ENCODE measurements around the gene SPARC. TPM values are rescaled to one million over a fixed set of nuclear protein-coding genes. Genes with fewer than 3 reads are reported as not detected.
A peak's percentile ranks its signal among the peaks of the same experiment; 100 is the strongest.
"Not testable (repeated sequence)": the region's sequence is repeated elsewhere in the genome, so short reads cannot be mapped to it uniquely, and the experiment has no call there.

Gene SPARC
- 1,000 to 10,000 TPM; 2,008 to 2,551 (median 2,286) TPM for polyA plus RNA-seq (ENCODE audit: insufficient read length in 4 of 4)

- DNase-seq (ENCODE audit: low read depth in 4 of 4, low spot score in 2 of 4) = peak in 1 of 4 donors; percentile 85
These were observed at the start of gene SPARC for GRCh38 chr5:151686674-151687407. Gene SPARC, minus strand, starts transcription at chr5:151686915. Its CDS starts 10,727 bp downstream, at chr5:151676188.

GRCh38 chr5:151735646-151736045 lies 48.9 kb upstream of the SPARC start:
- no peak for DNase-seq (ENCODE audit: low read depth in 4 of 4, low spot score in 2 of 4)

- no peak for DNase-seq (ENCODE audit: low read depth in 4 of 4, low spot score in 2 of 4)
These were observed 47.3 kb upstream of the SPARC start for GRCh38 chr5:151734064-151734408.

- DNase-seq (ENCODE audit: low read depth in 4 of 4, low spot score in 2 of 4) = no peak
These were observed 46.8 kb upstream of the SPARC start for GRCh38 chr5:151733358-151734063.

GRCh38 chr5:151730381-151730780 lies 43.7 kb upstream of the SPARC start:
- no peak for DNase-seq (ENCODE audit: low read depth in 4 of 4, low spot score in 2 of 4)

GRCh38 chr5:151729597-151729996 lies 42.9 kb upstream of the SPARC start:
- DNase-seq (ENCODE audit: low read depth in 4 of 4, low spot score in 2 of 4) = not testable (repeated sequence)

GRCh38 chr5:151724360-151724759 lies 37.6 kb upstream of the SPARC start:
- no peak for DNase-seq (ENCODE audit: low read depth in 4 of 4, low spot score in 2 of 4)

- no peak for DNase-seq (ENCODE audit: low read depth in 4 of 4, low spot score in 2 of 4)
These were observed 35.8 kb upstream of the SPARC start for GRCh38 chr5:151722546-151722945.

- DNase-seq (ENCODE audit: low read depth in 4 of 4, low spot score in 2 of 4) = no peak
These were observed 35.2 kb upstream of the SPARC start for GRCh38 chr5:151721812-151722391.

GRCh38 chr5:151721087-151721646 lies 34.5 kb upstream of the SPARC start:
- DNase-seq (ENCODE audit: low read depth in 4 of 4, low spot score in 2 of 4) = no peak

GRCh38 chr5:151720215-151720614 lies 33.5 kb upstream of the SPARC start:
- DNase-seq (ENCODE audit: low read depth in 4 of 4, low spot score in 2 of 4) = no peak

GRCh38 chr5:151719228-151720000 lies 32.7 kb upstream of the SPARC start:
- DNase-seq (ENCODE audit: low read depth in 4 of 4, low spot score in 2 of 4) = no peak

- no peak for DNase-seq (ENCODE audit: low read depth in 4 of 4, low spot score in 2 of 4)
These were observed 31.9 kb upstream of the SPARC start for GRCh38 chr5:151718646-151719045.

- no peak for DNase-seq (ENCODE audit: low read depth in 4 of 4, low spot score in 2 of 4)
These were observed 31.4 kb upstream of the SPARC start for GRCh38 chr5:151718153-151718552.

- no peak for DNase-seq (ENCODE audit: low read depth in 4 of 4, low spot score in 2 of 4)
These were observed 30.7 kb upstream of the SPARC start for GRCh38 chr5:151717416-151717815.

GRCh38 chr5:151709109-151709735 lies 22.5 kb upstream of the SPARC start:
- DNase-seq (ENCODE audit: low read depth in 4 of 4, low spot score in 2 of 4) = no peak

- DNase-seq (ENCODE audit: low read depth in 4 of 4, low spot score in 2 of 4) = no peak
These were observed 21.4 kb upstream of the SPARC start for GRCh38 chr5:151708126-151708525.

GRCh38 chr5:151707567-151707966 lies 20.9 kb upstream of the SPARC start:
- DNase-seq (ENCODE audit: low read depth in 4 of 4, low spot score in 2 of 4) = no peak

- no peak for DNase-seq (ENCODE audit: low read depth in 4 of 4, low spot score in 2 of 4)
These were observed 20.2 kb upstream of the SPARC start for GRCh38 chr5:151706906-151707305.

GRCh38 chr5:151703780-151704179 lies 17.1 kb upstream of the SPARC start:
- DNase-seq (ENCODE audit: low read depth in 4 of 4, low spot score in 2 of 4) = no peak
